ENCODE data around the gene ITGA8. TPM values are rescaled to one million over a fixed set of nuclear protein-coding genes. Genes with fewer than 3 reads are reported as not detected.

ITGA8 gene
- total and polyA plus RNA-seq, 2 of the 4 experiments (the other 2 are of a cell fraction): under 0.01 to 0.02 TPM

GRCh38 chr10:15483215-15484075, 236.3 kb downstream of the ITGA8 start:
- in situ Hi-C loops (cut with MboI; ENCODE audit: low sequenced_read_pairs) (no loop called here), intact Hi-C loops (cut with micrococcal nuclease) (no loop called here)
- H3K18ac ChIP-seq (ENCODE audit: low read depth, low read length): no peak overlapping the region

More at GRCh38 chr10:15483215-15484075, 236.3 kb downstream of the ITGA8 start:
- Histone ChIP-seq H4K91ac (ENCODE audit: insufficient read depth, low read depth, low read length) (no peak overlapping the region), H4K5ac (ENCODE audit: low read depth, low read length) (no peak overlapping the region), H2AK5ac (ENCODE audit: low read depth, low read length) (no peak overlapping the region), H3K4me3 (ENCODE audit: insufficient read depth, low read depth, low read length) (no peak overlapping the region), H3K27me3 (ENCODE audit: control insufficient read depth, insufficient read depth, low read length) (peaks cover 14% of the 10 kb centered on the region), H2BK5ac (ENCODE audit: low read depth, low read length, poor library complexity, severe bottlenecking) (no peak overlapping the region), H3K9me3 (ENCODE audit: control insufficient read depth, insufficient read depth, low read length) (no peaks in the 10 kb centered on the region), H3K27ac (ENCODE audit: insufficient read depth, low read length) (no peak overlapping the region), H3K14ac (replicated peaks; ENCODE audit: low read depth, low read length) (no peak overlapping the region), H3K9ac (ENCODE audit: low read depth, low read length) (no peak overlapping the region), H3K23ac (ENCODE audit: low read depth, low read length) (no peak overlapping the region), H2BK120ac (ENCODE audit: low read depth, low read length) (no peak overlapping the region), H4K20me1 (ENCODE audit: insufficient read depth, low read length) (no peaks in the 10 kb centered on the region), H2AK9ac (replicated peaks; ENCODE audit: low read depth, low read length, poor library complexity) (no peak overlapping the region), H3K4ac (ENCODE audit: low read depth, low read length) (no peak overlapping the region), H4K8ac (ENCODE audit: low read depth in 2 of 2, low read length in 2 of 2) (no peak overlapping the region), H2BK15ac (ENCODE audit: low read depth, low read length) (no peak overlapping the region), H2BK20ac (ENCODE audit: low read depth, low read length) (no peak overlapping the region), H2AFZ (replicated peaks; ENCODE audit: low read length, poor library complexity) (no peak overlapping the region), H3K36me3 (ENCODE audit: control insufficient read depth, insufficient read depth, low read length) (no peaks in the 10 kb centered on the region), H3K4me2 (ENCODE audit: low read depth, low read length) (no peak overlapping the region), H3K4me1 (ENCODE audit: control insufficient read depth, insufficient read depth, low read length) (peaks cover 7% of the 10 kb centered on the region), H3K9me1 (ENCODE audit: insufficient read depth, low read length) (no peaks in the 10 kb centered on the region), H3K56ac (ENCODE audit: extremely low read depth, insufficient read depth, low read length) (no peak overlapping the region), H3K79me1 (ENCODE audit: low read depth in 1 of 2, low read length in 2 of 2) (no peaks in the 10 kb centered on the region)
- ATAC-seq (ENCODE audit: low read depth) (no peak), DNase-seq (no peak)
- ChIA-PET CTCF (interaction anchor here (0.6 kb wide), 1 partner anchor 71 kb away, joined by 3 read pairs; no protein-coding TSS in a partner anchor), POLR2A (ENCODE audit: unreplicated experiment) (no interaction called here)
- no TSS peak for BruUV-seq (replicated peaks)
- WGBS, 2 experiments (ENCODE audit: extremely low coverage in 2 of 2, insufficient read length in 1 of 2): no CpG with 5 or more reads among the region's 14 CpGs
- dilution Hi-C loops (cut with HindIII; ENCODE audit: low sequenced_read_pairs, unreplicated experiment): no loop called here
- TF ChIP-seq SMC3 (IDR thresholded peaks at IDR 0.05; ENCODE audit: low read depth, low read length): no peak
- TF ChIP-seq RAD21 (IDR thresholded peaks at IDR 0.05; ENCODE audit: low read length): no peak
- TF ChIP-seq CEBPB (IDR thresholded peaks at IDR 0.05; ENCODE audit: low read depth, low read length): no peak
